ENCODE data around the gene PUS7. TPM values are rescaled to one million over a fixed set of nuclear protein-coding genes. Genes with fewer than 3 reads are reported as not detected.

The PUS7 gene, protein sequence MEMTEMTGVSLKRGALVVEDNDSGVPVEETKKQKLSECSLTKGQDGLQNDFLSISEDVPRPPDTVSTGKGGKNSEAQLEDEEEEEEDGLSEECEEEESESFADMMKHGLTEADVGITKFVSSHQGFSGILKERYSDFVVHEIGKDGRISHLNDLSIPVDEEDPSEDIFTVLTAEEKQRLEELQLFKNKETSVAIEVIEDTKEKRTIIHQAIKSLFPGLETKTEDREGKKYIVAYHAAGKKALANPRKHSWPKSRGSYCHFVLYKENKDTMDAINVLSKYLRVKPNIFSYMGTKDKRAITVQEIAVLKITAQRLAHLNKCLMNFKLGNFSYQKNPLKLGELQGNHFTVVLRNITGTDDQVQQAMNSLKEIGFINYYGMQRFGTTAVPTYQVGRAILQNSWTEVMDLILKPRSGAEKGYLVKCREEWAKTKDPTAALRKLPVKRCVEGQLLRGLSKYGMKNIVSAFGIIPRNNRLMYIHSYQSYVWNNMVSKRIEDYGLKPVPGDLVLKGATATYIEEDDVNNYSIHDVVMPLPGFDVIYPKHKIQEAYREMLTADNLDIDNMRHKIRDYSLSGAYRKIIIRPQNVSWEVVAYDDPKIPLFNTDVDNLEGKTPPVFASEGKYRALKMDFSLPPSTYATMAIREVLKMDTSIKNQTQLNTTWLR
- total RNA-seq, result 17.8 and 18.0 TPM in 2 replicates

DNA sequence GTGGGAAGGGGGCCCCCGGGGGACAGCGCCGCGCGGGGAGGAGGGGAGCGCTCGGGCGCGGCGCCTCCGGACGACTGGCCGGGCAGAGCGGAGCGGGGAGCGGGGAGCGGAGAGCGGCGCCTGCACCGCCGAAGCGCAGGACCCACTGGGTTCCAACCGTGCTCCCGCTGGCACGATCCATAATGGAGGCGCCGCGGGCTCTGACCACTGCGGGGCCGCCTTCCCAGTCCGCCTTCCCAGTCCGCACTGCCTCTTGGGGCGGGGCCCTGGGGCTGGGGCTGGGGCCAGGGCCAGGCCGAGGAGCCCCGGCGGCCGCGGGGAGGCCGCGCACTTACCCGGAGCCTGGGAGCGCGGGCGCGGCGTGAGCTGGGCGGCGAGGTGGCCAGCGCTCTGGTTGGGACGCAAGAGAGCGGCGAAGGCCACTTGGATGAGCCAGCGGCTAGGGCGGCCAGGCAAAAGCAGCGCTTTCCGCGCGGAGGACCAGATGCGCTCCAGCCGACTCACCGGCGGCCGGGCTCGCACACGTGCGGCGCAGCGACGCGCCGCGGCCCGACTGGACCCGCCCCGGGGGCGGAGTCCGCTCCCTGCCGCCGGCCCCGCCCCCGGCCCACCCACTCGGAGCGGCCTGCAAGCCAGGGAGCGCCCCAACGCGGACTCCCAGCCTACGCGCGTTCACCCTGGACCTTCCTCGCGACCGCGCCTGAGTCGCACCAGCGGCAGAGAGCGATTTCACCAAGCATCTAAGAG lies at the start of gene PUS7:
Gene PUS7 (minus strand): TSS at position 555 of the 747 bp plus-strand sequence. CDS start 13,759 bp downstream, outside the sequence.
- peaks cover 27% of the 10 kb centered on the region for H3K4me1 Mint-ChIP-seq
- peaks cover 5% of the 10 kb centered on the region for H3K36me3 Mint-ChIP-seq (ENCODE audit: low read depth)
- TF ChIP-seq, protein P1, sequence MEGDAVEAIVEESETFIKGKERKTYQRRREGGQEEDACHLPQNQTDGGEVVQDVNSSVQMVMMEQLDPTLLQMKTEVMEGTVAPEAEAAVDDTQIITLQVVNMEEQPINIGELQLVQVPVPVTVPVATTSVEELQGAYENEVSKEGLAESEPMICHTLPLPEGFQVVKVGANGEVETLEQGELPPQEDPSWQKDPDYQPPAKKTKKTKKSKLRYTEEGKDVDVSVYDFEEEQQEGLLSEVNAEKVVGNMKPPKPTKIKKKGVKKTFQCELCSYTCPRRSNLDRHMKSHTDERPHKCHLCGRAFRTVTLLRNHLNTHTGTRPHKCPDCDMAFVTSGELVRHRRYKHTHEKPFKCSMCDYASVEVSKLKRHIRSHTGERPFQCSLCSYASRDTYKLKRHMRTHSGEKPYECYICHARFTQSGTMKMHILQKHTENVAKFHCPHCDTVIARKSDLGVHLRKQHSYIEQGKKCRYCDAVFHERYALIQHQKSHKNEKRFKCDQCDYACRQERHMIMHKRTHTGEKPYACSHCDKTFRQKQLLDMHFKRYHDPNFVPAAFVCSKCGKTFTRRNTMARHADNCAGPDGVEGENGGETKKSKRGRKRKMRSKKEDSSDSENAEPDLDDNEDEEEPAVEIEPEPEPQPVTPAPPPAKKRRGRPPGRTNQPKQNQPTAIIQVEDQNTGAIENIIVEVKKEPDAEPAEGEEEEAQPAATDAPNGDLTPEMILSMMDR (IDR thresholded peaks at IDR 0.05), result no peak
- DNase-seq, result peak; percentile 73
- H3K27me3 Mint-ChIP-seq, result no peaks in the 10 kb centered on the region
- peak; percentile 94 for ATAC-seq (ENCODE audit: low read depth)
- CTCF ChIA-PET, result no interaction called here
- intact Hi-C loops (cut with micrococcal nuclease), result loop anchor here (1.0 to 5.0 kb wide), 5 partner anchors 10 to 763 kb away; partner anchors contain the start of genes RINT1 and SRPK2
- H3K27ac Mint-ChIP-seq, result peak within 1 kb of the TSS; percentile 82
- POLR2A ChIA-PET, result interaction anchor here (0.6 to 4.4 kb wide), 3 partner anchors 8 to 197 kb away, joined by 3 to 24 read pairs (median 7); partner anchors contain the start of gene RINT1
- no peaks in the 10 kb centered on the region for H3K9me3 Mint-ChIP-seq
- H3K4me3 Mint-ChIP-seq, result peak within 1 kb of the TSS; percentile 93

DNA sequence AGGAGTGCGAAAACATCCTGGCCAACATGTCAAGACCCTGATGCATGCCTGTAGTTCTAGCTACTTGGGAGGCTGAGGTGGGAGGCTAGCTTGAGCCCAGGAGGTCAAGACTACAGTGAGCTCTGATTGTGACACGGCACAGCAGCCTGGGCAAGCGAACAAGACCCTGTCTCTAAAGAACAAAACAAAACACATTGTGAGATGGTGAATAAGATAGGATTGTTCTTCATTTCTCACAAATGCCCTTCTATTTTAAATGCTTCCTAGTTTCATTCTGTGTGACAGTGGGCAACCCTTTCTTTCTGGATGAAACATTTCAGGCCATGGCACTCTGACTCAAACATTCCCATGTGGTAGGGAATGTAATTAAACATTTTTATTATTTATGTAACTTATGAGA lies 45.8 kb upstream of the PUS7 start:
- peaks cover 54% of the 10 kb centered on the region for H3K36me3 Mint-ChIP-seq (ENCODE audit: low read depth)
- H3K27me3 Mint-ChIP-seq, result no peaks in the 10 kb centered on the region
- H3K4me1 Mint-ChIP-seq, result no peaks in the 10 kb centered on the region
- TF ChIP-seq, protein P1 (IDR thresholded peaks at IDR 0.05), result no peak
- ATAC-seq (ENCODE audit: low read depth) (no peak), DNase-seq (no peak)
- no peak overlapping the region for H3K27ac Mint-ChIP-seq
- no peak overlapping the region for H3K4me3 Mint-ChIP-seq
- CTCF ChIA-PET, result no interaction called here
- POLR2A ChIA-PET, result no interaction called here
- no peaks in the 10 kb centered on the region for H3K9me3 Mint-ChIP-seq
- intact Hi-C loops (cut with micrococcal nuclease), result loop anchor here (2.0 kb wide), 1 partner anchor 15 kb away; no protein-coding TSS in a partner anchor

DNA sequence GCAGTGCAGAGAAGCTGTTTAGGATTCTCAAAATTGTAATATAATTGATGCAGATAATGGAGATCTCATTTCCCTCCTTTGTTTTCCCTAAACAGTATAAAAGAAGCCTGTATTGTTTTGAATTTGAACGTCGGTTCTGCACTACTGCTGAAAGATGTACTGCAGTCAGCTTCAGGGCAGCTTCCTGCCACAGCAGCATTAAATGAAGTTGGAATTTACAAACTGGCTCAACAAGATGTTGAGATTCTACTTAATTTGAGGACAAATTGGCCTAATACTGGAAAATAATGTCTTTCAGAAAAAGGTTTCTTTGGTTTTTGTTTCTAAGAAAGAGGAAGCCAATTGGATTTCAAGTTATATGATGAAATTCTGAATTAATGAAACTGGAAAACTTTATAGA lies 45.0 kb upstream of the PUS7 start:
- no peaks in the 10 kb centered on the region for H3K9me3 Mint-ChIP-seq
- ChIA-PET CTCF (no interaction called here), POLR2A (no interaction called here)
- no peak for ATAC-seq (ENCODE audit: low read depth)
- TF ChIP-seq, protein P1 (IDR thresholded peaks at IDR 0.05), result no peak
- no peaks in the 10 kb centered on the region for H3K4me1 Mint-ChIP-seq
- H3K36me3 Mint-ChIP-seq (ENCODE audit: low read depth), result peaks cover 62% of the 10 kb centered on the region
- H3K4me3 Mint-ChIP-seq, result no peak overlapping the region
- no peaks in the 10 kb centered on the region for H3K27me3 Mint-ChIP-seq
- intact Hi-C loops (cut with micrococcal nuclease), result loop anchor here (2.0 kb wide), 1 partner anchor 14 kb away; no protein-coding TSS in a partner anchor
- H3K27ac Mint-ChIP-seq, result no peak overlapping the region
- no peak for DNase-seq

DNA sequence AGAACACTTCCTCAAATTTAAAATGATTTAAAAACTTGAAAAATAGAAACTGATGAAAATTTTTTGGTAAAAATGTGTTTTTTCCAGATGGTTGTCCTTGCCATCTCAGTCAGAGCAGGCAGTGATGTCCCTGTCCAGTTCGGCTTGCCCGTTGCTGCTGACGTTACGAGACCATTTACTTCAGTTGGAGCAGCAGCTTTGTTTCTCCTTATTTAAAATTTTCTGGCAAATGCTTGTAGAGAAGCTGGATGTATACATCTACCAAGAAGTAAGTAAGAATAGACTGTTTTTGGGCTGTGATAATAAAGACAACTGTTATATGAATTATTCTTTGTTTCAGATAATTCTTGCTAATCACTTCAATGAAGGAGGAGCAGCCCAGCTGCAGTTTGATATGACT lies 43.1 kb upstream of the PUS7 start:
- ChIA-PET POLR2A (interaction anchor here (0.6 kb wide), 1 partner anchor 20 kb away, joined by 4 read pairs; no protein-coding TSS in a partner anchor), CTCF (no interaction called here)
- TF ChIP-seq, protein P1 (IDR thresholded peaks at IDR 0.05), result no peak
- Mint-ChIP-seq H3K9me3 (no peaks in the 10 kb centered on the region), H3K36me3 (ENCODE audit: low read depth) (peaks cover 68% of the 10 kb centered on the region), H3K4me3 (no peak overlapping the region), H3K27ac (no peak overlapping the region), H3K4me1 (no peaks in the 10 kb centered on the region), H3K27me3 (no peaks in the 10 kb centered on the region)
- DNase-seq (no peak), ATAC-seq (ENCODE audit: low read depth) (no peak)
- intact Hi-C loops (cut with micrococcal nuclease), result no loop called here
